Activated naive CD8-positive, alpha-beta T cell treated with anti-CD3 and anti-CD28 coated beads for 36 hours (primary cell): Measurements from ENCODE around the gene PEX11A. TPM values are rescaled to one million over a fixed set of nuclear protein-coding genes. Genes with fewer than 3 reads are reported as not detected.

ENCODE experiments used
- DNase-seq: peaks from one replicate; pipeline ENCODE4 v3.0.0; 2021
- H3K27ac Mint-ChIP-seq: one replicate; pipeline ENCODE4 v1.8.0; 2022; ENCODE audit warnings: mild to moderate bottlenecking, moderate library complexity, mixed read lengths
- H3K27me3 Mint-ChIP-seq: one replicate; pipeline ENCODE4 v1.8.0; 2022; ENCODE audit warnings: mild to moderate bottlenecking, mixed read lengths
- H3K36me3 Mint-ChIP-seq: one replicate; pipeline ENCODE4 v1.8.0; 2021; ENCODE audit warnings: mild to moderate bottlenecking, mixed read lengths
- H3K4me1 Mint-ChIP-seq: one replicate; pipeline ENCODE4 v1.8.0; 2021; ENCODE audit warnings: mixed read lengths
- H3K4me3 Mint-ChIP-seq: one replicate; pipeline ENCODE4 v1.8.0; 2022; ENCODE audit warnings: mild to moderate bottlenecking, moderate library complexity, mixed read lengths
- H3K9me3 Mint-ChIP-seq: one replicate; pipeline ENCODE4 v1.8.0; 2022; ENCODE audit warnings: mixed read lengths
- total RNA-seq, 2 experiments: library from RNA; stranded (reverse); gene quantifications; one replicate each; pipeline ENCODE4 v1.2.3, GENCODE V29; 2021

Gene PEX11A, protein sequence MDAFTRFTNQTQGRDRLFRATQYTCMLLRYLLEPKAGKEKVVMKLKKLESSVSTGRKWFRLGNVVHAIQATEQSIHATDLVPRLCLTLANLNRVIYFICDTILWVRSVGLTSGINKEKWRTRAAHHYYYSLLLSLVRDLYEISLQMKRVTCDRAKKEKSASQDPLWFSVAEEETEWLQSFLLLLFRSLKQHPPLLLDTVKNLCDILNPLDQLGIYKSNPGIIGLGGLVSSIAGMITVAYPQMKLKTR
- 1 to 10 TPM; 3.0 to 4.0 TPM for total RNA-seq

DNA sequence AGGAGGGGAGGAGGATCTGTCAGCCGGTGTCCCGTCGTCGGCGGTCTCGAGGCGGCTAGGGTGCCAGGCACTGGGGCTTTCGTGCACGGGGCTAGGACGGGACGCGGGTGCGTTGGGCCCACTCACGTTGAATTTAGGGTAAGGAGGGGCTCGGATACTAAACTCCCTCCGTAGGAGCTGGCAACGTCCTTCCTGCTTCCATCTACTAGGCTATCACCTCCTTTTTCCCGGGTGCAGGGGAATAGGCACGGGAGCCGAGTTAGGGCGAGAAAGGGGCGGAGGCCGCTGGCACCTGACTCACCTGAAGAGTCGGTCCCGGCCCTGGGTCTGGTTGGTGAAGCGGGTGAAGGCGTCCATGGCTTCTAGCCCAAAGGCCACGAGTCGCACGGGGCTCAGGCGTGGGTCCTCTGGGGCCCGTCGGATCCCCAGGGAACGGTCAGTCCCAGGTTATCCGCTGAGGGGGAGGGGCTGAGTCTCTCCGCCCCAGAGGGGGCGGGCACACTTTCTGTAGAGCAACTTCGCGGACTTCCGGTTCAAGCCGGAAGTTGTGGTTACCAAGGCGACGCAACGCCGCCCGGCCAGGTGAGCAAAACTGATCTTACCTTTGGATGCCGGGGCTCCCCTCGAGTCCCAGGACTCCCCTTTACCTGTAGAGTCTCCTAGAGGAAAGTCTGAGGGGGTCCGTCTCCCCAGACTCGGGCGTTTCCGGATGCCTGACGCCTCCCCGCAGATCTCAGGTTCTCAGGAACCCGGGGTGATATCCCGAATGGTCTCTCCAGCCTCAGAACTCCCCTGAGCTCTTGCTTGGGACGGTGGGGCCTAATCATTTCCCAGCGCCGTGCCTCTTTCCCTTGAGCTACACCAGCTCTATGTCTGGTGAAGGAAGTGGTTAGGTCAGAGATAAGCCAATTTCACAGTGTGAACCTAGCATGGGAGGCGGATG, at the start of gene PEX11A, which contains the start of gene WDR93:
Gene PEX11A, minus strand, starts transcription at position 479 of the 943 bp plus-strand sequence. Its CDS starts 122 bp downstream, at position 357.
Gene WDR93, plus strand, starts transcription at position 536 of the 943 bp plus-strand sequence. CDS start 10,936 bp downstream, outside the sequence.
- peak; percentile 71 for DNase-seq
- Mint-ChIP-seq H3K4me3 (peak within 1 kb of the TSS; percentile 86), H3K9me3 (no peaks in the 10 kb centered on the region), H3K27ac (peak within 1 kb of the TSS; percentile 29), H3K36me3 (peaks cover under 1% of the 10 kb centered on the region), H3K27me3 (no peaks in the 10 kb centered on the region), H3K4me1 (peaks cover 10% of the 10 kb centered on the region)

- H3K27ac Mint-ChIP-seq = no peak overlapping the region
- no peaks in the 10 kb centered on the region for H3K9me3 Mint-ChIP-seq
- no peaks in the 10 kb centered on the region for H3K27me3 Mint-ChIP-seq
- peak; percentile 45 for DNase-seq
- H3K4me3 Mint-ChIP-seq = no peak overlapping the region
- peaks cover 1% of the 10 kb centered on the region for H3K4me1 Mint-ChIP-seq
- no peaks in the 10 kb centered on the region for H3K36me3 Mint-ChIP-seq
These were observed 49.6 kb upstream of the PEX11A start for GRCh38 chr15:89740137-89740536.

DNA sequence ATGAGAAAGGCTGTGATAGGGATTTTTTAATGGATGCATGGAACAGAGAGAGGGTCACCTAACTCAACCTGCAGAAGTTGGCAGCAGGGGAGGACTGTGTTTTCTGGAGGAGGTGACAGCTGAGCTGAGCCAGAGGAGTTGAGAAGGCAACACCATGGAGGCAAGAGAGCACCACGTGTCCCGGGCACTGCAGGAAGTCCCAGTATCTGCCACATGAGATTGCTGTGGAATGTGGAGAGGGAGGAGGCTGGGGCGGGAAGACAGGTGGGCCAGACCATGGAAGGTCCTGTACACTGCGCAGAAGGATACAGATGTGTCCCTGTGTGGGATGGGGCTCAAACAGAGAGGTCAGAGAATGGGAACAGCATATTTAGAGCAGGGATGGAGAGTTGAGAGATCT, 45.2 kb upstream of the PEX11A start:
- Mint-ChIP-seq H3K4me3 (no peak overlapping the region), H3K9me3 (no peaks in the 10 kb centered on the region), H3K4me1 (peaks cover 1% of the 10 kb centered on the region), H3K27ac (no peak overlapping the region), H3K36me3 (no peaks in the 10 kb centered on the region), H3K27me3 (no peaks in the 10 kb centered on the region)
- DNase-seq = no peak

GRCh38 chr15:89732451-89733172, 42.1 kb upstream of the PEX11A start:
- H3K36me3 Mint-ChIP-seq = no peaks in the 10 kb centered on the region

DNA sequence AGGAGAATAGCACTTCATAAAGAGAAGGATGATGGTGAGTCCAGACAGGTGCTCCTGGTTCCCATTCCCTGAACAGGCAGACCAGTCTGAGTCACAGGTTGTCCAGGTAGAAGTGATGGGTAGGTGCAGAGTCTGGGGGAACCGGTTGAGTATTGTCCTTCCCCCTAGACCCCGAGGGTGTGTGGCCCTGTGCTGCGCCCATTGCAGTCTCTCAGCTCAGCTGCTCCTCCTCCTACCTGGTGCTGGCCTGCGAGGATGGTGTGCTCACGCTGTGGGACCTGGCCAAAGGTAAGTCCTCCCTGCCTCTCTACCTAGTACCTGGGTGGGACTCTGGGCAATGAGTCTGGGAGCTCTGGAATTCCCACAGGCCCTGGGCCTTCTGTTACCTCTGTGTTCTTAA, 40.7 kb upstream of the PEX11A start:
- no peak overlapping the region for H3K27ac Mint-ChIP-seq
- no peak for DNase-seq
- no peaks in the 10 kb centered on the region for H3K9me3 Mint-ChIP-seq
- H3K36me3 Mint-ChIP-seq = no peaks in the 10 kb centered on the region
- H3K27me3 Mint-ChIP-seq = no peaks in the 10 kb centered on the region
- no peaks in the 10 kb centered on the region for H3K4me1 Mint-ChIP-seq
- H3K4me3 Mint-ChIP-seq = no peak overlapping the region

More at GRCh38 chr15:89732451-89733172, 42.1 kb upstream of the PEX11A start:
- no peaks in the 10 kb centered on the region for H3K27me3 Mint-ChIP-seq
- H3K9me3 Mint-ChIP-seq = no peaks in the 10 kb centered on the region
- H3K4me1 Mint-ChIP-seq = no peaks in the 10 kb centered on the region
- DNase-seq = no peak
- no peak overlapping the region for H3K27ac Mint-ChIP-seq
- H3K4me3 Mint-ChIP-seq = no peak overlapping the region

- no peaks in the 10 kb centered on the region for H3K9me3 Mint-ChIP-seq
- H3K36me3 Mint-ChIP-seq = no peaks in the 10 kb centered on the region
- no peak for DNase-seq
- no peaks in the 10 kb centered on the region for H3K4me1 Mint-ChIP-seq
- H3K27me3 Mint-ChIP-seq = peaks cover 3% of the 10 kb centered on the region
- H3K4me3 Mint-ChIP-seq = no peak overlapping the region
- no peak overlapping the region for H3K27ac Mint-ChIP-seq
These were observed 37.7 kb upstream of the PEX11A start for GRCh38 chr15:89728254-89728653.

DNA sequence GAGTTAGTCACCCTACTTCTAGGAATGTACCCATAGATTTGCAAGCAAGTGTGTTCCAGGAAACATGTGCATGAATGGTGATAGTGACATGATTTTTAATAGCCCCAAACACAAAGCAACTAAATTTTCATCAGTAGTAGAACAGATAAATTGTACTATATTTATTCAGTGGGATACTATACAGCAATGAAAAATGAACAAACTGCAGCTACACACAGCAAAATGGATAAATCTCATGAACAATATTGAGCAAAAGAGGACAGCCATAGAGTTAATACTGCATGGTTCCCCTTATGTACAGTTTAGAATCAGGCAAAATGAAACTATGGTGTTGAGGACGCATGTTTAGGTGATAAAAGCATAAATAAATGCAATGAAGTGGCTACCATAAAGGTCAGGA, 34.5 kb upstream of the PEX11A start:
- no peaks in the 10 kb centered on the region for H3K36me3 Mint-ChIP-seq
- H3K27ac Mint-ChIP-seq = no peak overlapping the region
- H3K4me3 Mint-ChIP-seq = no peak overlapping the region
- peaks cover 12% of the 10 kb centered on the region for H3K27me3 Mint-ChIP-seq
- H3K9me3 Mint-ChIP-seq = no peaks in the 10 kb centered on the region
- no peak for DNase-seq
- no peaks in the 10 kb centered on the region for H3K4me1 Mint-ChIP-seq

- no peaks in the 10 kb centered on the region for H3K36me3 Mint-ChIP-seq
- H3K4me3 Mint-ChIP-seq = no peak overlapping the region
- H3K27ac Mint-ChIP-seq = no peak overlapping the region
- H3K27me3 Mint-ChIP-seq = peaks cover 13% of the 10 kb centered on the region
- H3K4me1 Mint-ChIP-seq = no peaks in the 10 kb centered on the region
- DNase-seq = no peak
- no peaks in the 10 kb centered on the region for H3K9me3 Mint-ChIP-seq
These were observed 34.1 kb upstream of the PEX11A start for GRCh38 chr15:89724621-89725020.

GRCh38 chr15:89723031-89723430, 32.5 kb upstream of the PEX11A start:
- Mint-ChIP-seq H3K9me3 (no peaks in the 10 kb centered on the region), H3K36me3 (no peaks in the 10 kb centered on the region), H3K27ac (no peak overlapping the region), H3K4me1 (no peaks in the 10 kb centered on the region), H3K4me3 (no peak overlapping the region), H3K27me3 (peaks cover 13% of the 10 kb centered on the region)
- DNase-seq = no peak

- H3K36me3 Mint-ChIP-seq = no peaks in the 10 kb centered on the region
- H3K27me3 Mint-ChIP-seq = no peaks in the 10 kb centered on the region
- H3K4me3 Mint-ChIP-seq = no peak overlapping the region
- no peaks in the 10 kb centered on the region for H3K4me1 Mint-ChIP-seq
- DNase-seq = no peak
- no peak overlapping the region for H3K27ac Mint-ChIP-seq
- no peaks in the 10 kb centered on the region for H3K9me3 Mint-ChIP-seq
These were observed 24.2 kb upstream of the PEX11A start for GRCh38 chr15:89714775-89715174.

DNA sequence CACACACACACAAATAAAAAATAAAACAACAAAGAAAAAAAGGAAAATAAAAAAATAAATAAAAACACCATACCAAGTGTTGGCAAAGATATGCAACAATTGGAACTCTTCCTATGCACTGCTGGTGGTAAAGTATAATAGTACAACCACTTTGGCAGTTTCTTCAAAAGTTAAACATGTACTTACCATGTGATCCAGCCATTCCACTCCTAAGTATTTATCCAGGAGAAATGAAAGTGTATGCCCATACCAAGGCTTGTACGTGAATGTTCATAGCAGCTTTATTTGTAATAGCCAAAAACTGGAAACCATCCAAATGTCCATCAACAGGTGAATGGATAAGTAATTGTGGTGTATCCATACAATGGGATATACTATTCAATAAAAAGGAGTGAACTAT, 17.0 kb upstream of the PEX11A start:
- DNase-seq = no peak
- H3K9me3 Mint-ChIP-seq = no peaks in the 10 kb centered on the region
- H3K36me3 Mint-ChIP-seq = no peaks in the 10 kb centered on the region
- no peak overlapping the region for H3K4me3 Mint-ChIP-seq
- H3K4me1 Mint-ChIP-seq = no peaks in the 10 kb centered on the region
- H3K27ac Mint-ChIP-seq = no peak overlapping the region
- H3K27me3 Mint-ChIP-seq = peaks cover 19% of the 10 kb centered on the region

DNA sequence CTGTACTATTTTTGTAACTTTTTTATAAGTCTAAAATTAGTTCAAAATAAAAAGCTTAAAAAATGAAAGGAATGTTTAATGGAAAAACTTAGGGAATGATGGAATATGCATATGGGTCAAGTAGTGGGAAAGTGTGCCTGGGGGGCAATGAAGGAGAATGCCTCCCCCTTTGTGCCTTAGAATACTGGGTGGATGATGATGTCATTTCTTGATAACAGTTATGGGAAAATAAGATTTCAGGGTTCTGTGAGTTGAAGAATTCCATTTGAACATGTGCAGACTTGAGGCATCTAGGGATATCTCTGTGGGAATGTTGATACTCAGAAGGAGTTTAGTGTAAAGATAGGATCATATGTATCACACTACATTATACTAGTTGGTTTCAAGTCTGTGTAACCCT, 13.9 kb upstream of the PEX11A start:
- peaks cover 28% of the 10 kb centered on the region for H3K27me3 Mint-ChIP-seq
- DNase-seq = no peak
- no peaks in the 10 kb centered on the region for H3K4me1 Mint-ChIP-seq
- H3K36me3 Mint-ChIP-seq = no peaks in the 10 kb centered on the region
- H3K4me3 Mint-ChIP-seq = no peak overlapping the region
- H3K27ac Mint-ChIP-seq = no peak overlapping the region
- no peaks in the 10 kb centered on the region for H3K9me3 Mint-ChIP-seq

DNA sequence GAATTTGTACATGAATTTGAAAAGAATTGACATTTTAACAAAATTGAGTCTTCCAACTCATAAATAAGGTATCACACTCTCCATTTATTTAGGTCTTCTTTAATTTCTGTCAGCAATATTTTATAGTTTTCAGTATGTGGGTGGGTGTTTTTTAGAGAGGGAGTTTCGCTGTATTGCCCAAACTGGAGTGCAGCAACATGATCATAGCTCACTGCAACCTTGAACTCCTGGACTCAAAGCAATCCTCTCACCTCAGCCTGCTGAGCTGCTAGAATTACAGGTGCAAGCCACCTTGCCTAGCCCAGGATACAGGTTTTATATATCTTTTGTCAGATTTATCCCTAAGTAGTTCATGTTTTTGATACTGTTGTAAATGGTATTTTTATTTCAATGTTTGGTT, 4.6 kb upstream of the PEX11A start:
- Mint-ChIP-seq H3K27ac (no peak overlapping the region), H3K4me1 (peaks cover 3% of the 10 kb centered on the region), H3K9me3 (no peaks in the 10 kb centered on the region)

GRCh38 chr15:89693696-89694095, 3.1 kb upstream of the PEX11A start:
- Mint-ChIP-seq H3K27me3 (no peaks in the 10 kb centered on the region), H3K27ac (no peak overlapping the region), H3K4me3 (no peak overlapping the region), H3K36me3 (no peaks in the 10 kb centered on the region), H3K4me1 (peaks cover 8% of the 10 kb centered on the region), H3K9me3 (no peaks in the 10 kb centered on the region)
- no peak for DNase-seq

More for the DNA sequence above, 4.6 kb upstream of the PEX11A start:
- Mint-ChIP-seq H3K4me3 (no peak overlapping the region), H3K27me3 (no peaks in the 10 kb centered on the region), H3K36me3 (no peaks in the 10 kb centered on the region)
- no peak for DNase-seq

GRCh38 chr15:89693091-89693490, 2.5 kb upstream of the PEX11A start:
- Mint-ChIP-seq H3K9me3 (no peaks in the 10 kb centered on the region), H3K4me1 (peaks cover 8% of the 10 kb centered on the region), H3K36me3 (no peaks in the 10 kb centered on the region)

More at GRCh38 chr15:89693091-89693490, 2.5 kb upstream of the PEX11A start:
- no peak overlapping the region for H3K4me3 Mint-ChIP-seq
- DNase-seq = no peak
- H3K27ac Mint-ChIP-seq = no peak overlapping the region
- H3K27me3 Mint-ChIP-seq = no peaks in the 10 kb centered on the region
